ENCODE measurements around the gene GAK. TPM values are rescaled to one million over a fixed set of nuclear protein-coding genes. Genes with fewer than 3 reads are reported as not detected.

GAK gene
- total RNA-seq, 1 experiment from 2014 or later, result 117 TPM

DNA sequence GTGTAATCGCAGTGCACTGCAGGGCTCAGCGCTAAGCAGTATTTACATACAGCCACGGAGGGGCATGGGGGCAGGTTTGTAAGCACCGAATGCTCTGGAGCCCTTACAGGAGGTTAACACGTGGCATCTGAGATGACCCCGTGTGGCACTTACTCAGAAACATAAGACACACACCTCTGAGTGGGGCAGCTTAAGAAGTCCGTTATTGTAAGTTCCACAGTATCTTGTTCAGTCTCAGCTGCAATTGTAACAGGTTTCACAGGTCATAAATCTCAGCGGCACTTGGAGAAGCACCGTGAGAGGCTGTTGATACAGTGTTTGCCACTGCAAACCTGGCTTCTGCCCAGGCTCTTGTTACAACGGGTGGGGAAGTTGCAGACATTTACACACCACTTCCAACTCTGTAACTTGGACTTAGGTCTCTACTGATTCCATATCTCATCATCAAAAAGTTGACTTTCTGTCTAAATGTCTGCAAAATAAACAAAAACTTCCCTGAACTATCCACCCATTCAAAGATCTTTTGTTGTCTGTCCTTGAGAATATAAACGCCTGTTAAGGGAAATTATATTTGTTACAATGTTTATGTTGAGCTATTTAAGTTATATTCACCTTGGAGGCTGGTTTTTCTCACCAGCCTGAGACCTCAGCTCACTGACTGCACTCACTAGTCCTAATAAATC is 116.5 kb downstream of the GAK start:
- ATAC-seq (no peak), DNase-seq (no peak)
- H3K4me1 ChIP-seq (ENCODE audit: insufficient read depth, low read length), result no peaks in the 10 kb centered on the region
- TF ChIP-seq EZH2 (IDR thresholded peaks at IDR 0.05; ENCODE audit: low read length, unreplicated experiment), result no peak
- no peaks in the 10 kb centered on the region for H3K9me2 ChIP-seq (replicated peaks; ENCODE audit: low read length)
- H2AFZ ChIP-seq (ENCODE audit: low read length), result no peak overlapping the region
- no peak overlapping the region for H3K27ac ChIP-seq (ENCODE audit: low read length)
- no peaks in the 10 kb centered on the region for H4K20me1 ChIP-seq (ENCODE audit: low read length)
- ChIA-PET CTCF (no interaction called here), POLR2A (ENCODE audit: unreplicated experiment) (no interaction called here)
- H3K79me2 ChIP-seq (ENCODE audit: low read length), result no peaks in the 10 kb centered on the region
- H3K9ac ChIP-seq (ENCODE audit: low read length), result no peak overlapping the region
- H3K4me3 ChIP-seq (ENCODE audit: low read length), result no peak overlapping the region
- H3K4me2 ChIP-seq (ENCODE audit: low read length), result no peak overlapping the region
- peaks cover 4% of the 10 kb centered on the region; the same call in 1 of the 2 replicates for H3K27me3 ChIP-seq (ENCODE audit: low read length)
- intact Hi-C loops (cut with micrococcal nuclease), result no loop called here
- no peaks in the 10 kb centered on the region for H3K9me3 ChIP-seq (ENCODE audit: low read length)
- no peaks in the 10 kb centered on the region for H3F3A ChIP-seq (ENCODE audit: low read length, unreplicated experiment)
- no peaks in the 10 kb centered on the region for H3K36me3 ChIP-seq (ENCODE audit: low read depth, low read length)
- no TSS peak for BruUV-seq (replicated peaks)

DNA sequence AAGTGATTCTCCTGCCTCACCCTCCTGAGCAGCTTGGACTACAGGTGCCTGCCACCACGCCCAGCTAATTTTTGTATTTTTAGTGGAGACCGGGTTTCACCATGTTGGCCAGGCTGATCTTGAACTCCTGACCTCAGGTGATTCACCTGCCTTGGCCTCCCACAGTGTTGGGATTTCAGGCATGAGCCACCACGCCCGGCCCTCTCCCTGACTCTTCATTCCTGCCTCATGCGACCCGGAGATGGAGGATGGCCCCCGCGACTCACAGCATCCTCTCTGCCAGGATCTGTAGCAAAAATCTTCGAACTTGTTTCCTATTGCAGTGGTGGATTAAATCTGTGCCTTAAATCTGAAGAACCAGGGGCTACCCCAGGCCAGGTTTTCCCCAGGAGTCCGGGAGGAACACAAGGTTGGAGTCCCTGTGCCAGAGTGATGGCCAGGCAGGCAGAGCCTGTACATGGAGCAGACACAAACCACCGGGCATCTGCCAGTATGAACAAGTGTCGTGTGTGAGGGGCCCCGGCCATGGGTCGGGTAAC is 117.7 kb downstream of the GAK start:
- H3K4me2 ChIP-seq (ENCODE audit: low read length), result no peak overlapping the region
- intact Hi-C loops (cut with micrococcal nuclease), result no loop called here
- H3K4me1 ChIP-seq (ENCODE audit: insufficient read depth, low read length), result no peaks in the 10 kb centered on the region
- DNase-seq (no peak), ATAC-seq (no peak)
- TF ChIP-seq EZH2 (IDR thresholded peaks at IDR 0.05; ENCODE audit: low read length, unreplicated experiment) (no peak), EZH2phosphoT487 (IDR thresholded peaks at IDR 0.05; ENCODE audit: borderline replicate concordance, low read length) (no peak)
- TF ChIP-seq, protein P1, sequence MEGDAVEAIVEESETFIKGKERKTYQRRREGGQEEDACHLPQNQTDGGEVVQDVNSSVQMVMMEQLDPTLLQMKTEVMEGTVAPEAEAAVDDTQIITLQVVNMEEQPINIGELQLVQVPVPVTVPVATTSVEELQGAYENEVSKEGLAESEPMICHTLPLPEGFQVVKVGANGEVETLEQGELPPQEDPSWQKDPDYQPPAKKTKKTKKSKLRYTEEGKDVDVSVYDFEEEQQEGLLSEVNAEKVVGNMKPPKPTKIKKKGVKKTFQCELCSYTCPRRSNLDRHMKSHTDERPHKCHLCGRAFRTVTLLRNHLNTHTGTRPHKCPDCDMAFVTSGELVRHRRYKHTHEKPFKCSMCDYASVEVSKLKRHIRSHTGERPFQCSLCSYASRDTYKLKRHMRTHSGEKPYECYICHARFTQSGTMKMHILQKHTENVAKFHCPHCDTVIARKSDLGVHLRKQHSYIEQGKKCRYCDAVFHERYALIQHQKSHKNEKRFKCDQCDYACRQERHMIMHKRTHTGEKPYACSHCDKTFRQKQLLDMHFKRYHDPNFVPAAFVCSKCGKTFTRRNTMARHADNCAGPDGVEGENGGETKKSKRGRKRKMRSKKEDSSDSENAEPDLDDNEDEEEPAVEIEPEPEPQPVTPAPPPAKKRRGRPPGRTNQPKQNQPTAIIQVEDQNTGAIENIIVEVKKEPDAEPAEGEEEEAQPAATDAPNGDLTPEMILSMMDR (conservative IDR thresholded peaks at IDR 0.05; ENCODE audit: low read depth, low read length), result no peak
- no peak overlapping the region for H3K9ac ChIP-seq (ENCODE audit: low read length)
- no peaks in the 10 kb centered on the region for H3K9me3 ChIP-seq (ENCODE audit: low read length)
- no peak overlapping the region for H3K4me3 ChIP-seq (ENCODE audit: low read length)
- ChIA-PET POLR2A (ENCODE audit: unreplicated experiment) (no interaction called here), CTCF (no interaction called here)
- H3K27me3 ChIP-seq (ENCODE audit: low read length), result peaks cover 4% of the 10 kb centered on the region; the same call in 1 of the 2 replicates
- no peak overlapping the region for H2AFZ ChIP-seq (ENCODE audit: low read length)
- no peaks in the 10 kb centered on the region for H3F3A ChIP-seq (ENCODE audit: low read length, unreplicated experiment)
- no peaks in the 10 kb centered on the region for H4K20me1 ChIP-seq (ENCODE audit: low read length)
- no TSS peak for BruUV-seq (replicated peaks)
- H3K27ac ChIP-seq (ENCODE audit: low read length), result no peak overlapping the region
- H3K79me2 ChIP-seq (ENCODE audit: low read length), result no peaks in the 10 kb centered on the region
- no peaks in the 10 kb centered on the region for H3K36me3 ChIP-seq (ENCODE audit: low read depth, low read length)
- H3K9me2 ChIP-seq (replicated peaks; ENCODE audit: low read length), result no peaks in the 10 kb centered on the region

DNA sequence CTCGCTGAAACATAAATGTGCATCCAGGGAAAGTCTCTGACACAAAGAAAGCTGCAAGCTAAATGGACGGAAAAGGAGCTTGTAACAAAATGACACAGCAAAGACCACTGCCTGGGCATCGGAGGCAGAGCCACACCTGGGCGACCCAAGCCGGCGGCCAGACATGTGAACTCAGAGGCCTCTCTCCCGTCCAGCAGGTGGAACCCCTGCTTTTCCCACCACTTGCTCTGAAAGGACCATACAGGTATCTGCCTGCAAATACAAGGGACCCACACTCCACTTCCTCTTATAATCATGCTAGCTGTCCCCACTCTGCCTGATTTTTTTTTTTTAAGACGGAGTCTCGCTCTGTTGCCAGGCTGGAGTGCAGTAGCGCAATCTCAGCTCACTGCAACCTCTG is 118.2 kb downstream of the GAK start:
- H3K36me3 ChIP-seq (ENCODE audit: low read depth, low read length), result no peaks in the 10 kb centered on the region
- ATAC-seq (0 out of 2 replicates have a peak, but pooled peaks have one; percentile 29), DNase-seq (no peak)
- CTCF ChIA-PET, result no interaction called here
- peaks cover 4% of the 10 kb centered on the region; the same call in 1 of the 2 replicates for H3K27me3 ChIP-seq (ENCODE audit: low read length)
- H3K4me1 ChIP-seq (ENCODE audit: insufficient read depth, low read length), result no peaks in the 10 kb centered on the region
- no peak overlapping the region for H2AFZ ChIP-seq (ENCODE audit: low read length)
- no peaks in the 10 kb centered on the region for H3F3A ChIP-seq (ENCODE audit: low read length, unreplicated experiment)
- intact Hi-C loops (cut with micrococcal nuclease), result no loop called here
- BruUV-seq (replicated peaks), result no TSS peak
- POLR2A ChIA-PET (ENCODE audit: unreplicated experiment), result no interaction called here
- TF ChIP-seq, protein P1 (conservative IDR thresholded peaks at IDR 0.05; ENCODE audit: low read depth, low read length), result no peak
- TF ChIP-seq EZH2phosphoT487 (IDR thresholded peaks at IDR 0.05; ENCODE audit: borderline replicate concordance, low read length), result no peak
- TF ChIP-seq EZH2 (IDR thresholded peaks at IDR 0.05; ENCODE audit: low read length, unreplicated experiment), result no peak
- no peak overlapping the region for H3K27ac ChIP-seq (ENCODE audit: low read length)
- no peaks in the 10 kb centered on the region for H3K9me2 ChIP-seq (replicated peaks; ENCODE audit: low read length)
- no peaks in the 10 kb centered on the region for H3K9me3 ChIP-seq (ENCODE audit: low read length)
- H3K79me2 ChIP-seq (ENCODE audit: low read length), result no peaks in the 10 kb centered on the region
- H4K20me1 ChIP-seq (ENCODE audit: low read length), result no peaks in the 10 kb centered on the region
- H3K9ac ChIP-seq (ENCODE audit: low read length), result no peak overlapping the region
- H3K4me3 ChIP-seq (ENCODE audit: low read length), result no peak overlapping the region
- no peak overlapping the region for H3K4me2 ChIP-seq (ENCODE audit: low read length)
